NT2/D1 (cell line): ENCODE measurements around the gene RGL2.

ENCODE experiments used
- YY1 ChIP-seq: IDR thresholded peaks from 2 replicates; pipeline ENCODE4 v1.6.1; 2011; ENCODE audit not compliant: insufficient read length, insufficient read depth
- ZNF274 ChIP-seq: IDR thresholded peaks from 2 replicates; pipeline ENCODE4 v1.6.1; 2011; ENCODE audit warnings: mild to moderate bottlenecking, low read depth, low read length

DNA sequence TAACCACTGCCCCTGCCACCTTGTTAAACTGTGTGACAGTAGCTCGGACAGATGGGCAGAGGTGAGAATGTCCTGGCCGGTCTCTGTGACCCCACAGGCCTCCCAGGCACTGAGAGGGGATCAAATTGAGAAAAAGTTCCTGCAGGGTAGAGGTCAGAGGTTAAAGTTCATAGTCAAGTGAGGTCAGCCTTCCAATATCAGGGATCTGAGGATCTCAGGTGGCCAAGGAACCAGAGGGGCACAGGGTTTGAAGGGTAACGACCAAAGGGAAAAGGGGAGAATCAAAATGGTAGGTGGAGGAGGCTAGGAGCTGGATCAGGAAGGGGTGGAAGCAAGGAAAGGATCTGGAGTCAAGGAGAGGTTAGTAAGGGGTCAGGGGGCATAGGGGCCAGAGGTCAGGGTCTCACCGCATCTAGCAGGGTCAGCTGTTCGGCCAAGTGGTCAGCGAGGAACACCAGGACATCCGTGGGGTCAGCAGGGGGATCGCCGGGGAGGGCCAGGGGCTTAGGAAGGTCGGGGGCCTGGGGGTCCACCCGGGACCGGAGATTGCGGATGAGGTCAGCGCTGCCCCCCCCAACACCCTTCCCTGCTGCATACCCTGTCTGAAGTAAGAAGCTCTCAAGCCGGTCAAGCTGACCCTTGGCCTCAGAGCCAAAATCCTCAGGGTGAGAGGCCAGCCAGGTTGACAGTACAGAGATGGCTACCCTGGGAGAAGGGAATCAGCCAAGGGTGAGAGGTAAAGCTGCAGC is 2.9 kb downstream of the RGL2 start:
- no peak for TF ChIP-seq ZNF274
- no peak for TF ChIP-seq YY1
